BJ (cell line): Measurements from ENCODE around the gene IGSF6. TPM values are rescaled to one million over a fixed set of nuclear protein-coding genes. Genes with fewer than 3 reads are reported as not detected.

Source experiments
- CTCF ChIA-PET: fragments of 350-600 bp; formaldehyde crosslinking; extraction: SDS; loops from one replicate; lab custom pipeline; 2021; ENCODE audit warnings: antibody characterized with exemption, inconsistent platforms; lab: Yijun Ruan, JAX
- POLR2A ChIA-PET: fragments of 300-600 bp; sonication (Branson Sonifier 250); formaldehyde crosslinking; extraction: SDS; loops from one replicate; lab custom pipeline; 2021; ENCODE audit warnings: antibody characterized with exemption; lab: Charles Lee
- DNase-seq: peaks from one replicate; pipeline ENCODE4 v3.0.0-alpha.2; 2011; ENCODE audit warnings: low read depth
- H3K27me3 ChIP-seq: 2 replicates; pipeline ENCODE4 v1.6.0; 2011; ENCODE audit warnings: low read length; ENCODE audit not compliant: control insufficient read depth, insufficient read depth
- H3K36me3 ChIP-seq: 2 replicates; pipeline ENCODE4 v1.5.1; 2011; ENCODE audit warnings: low read length; ENCODE audit not compliant: control insufficient read depth, insufficient read depth
- H3K4me3 ChIP-seq: 2 replicates; pipeline ENCODE4 v1.5.1; 2011; ENCODE audit warnings: low read depth, mild to moderate bottlenecking, control low read depth, low read length
- polyA plus RNA-seq: library from polyadenylated mRNA; depleted of rRNA; stranded (reverse); fragments of >200 nt; gene quantifications from 2 replicates; pipeline ENCODE4 v1.2.3, GENCODE V29; 2011
- TF ChIP-seq, protein P1 (sequence below): IDR thresholded peaks from 2 replicates; pipeline ENCODE4 v1.5.1; 2011; ENCODE audit warnings: low read depth, mild to moderate bottlenecking, control low read depth, inconsistent platforms, low read length, moderate library complexity; ENCODE audit not compliant: insufficient read depth

Gene IGSF6
- polyA plus RNA-seq, 1 experiment: not detected

DNA sequence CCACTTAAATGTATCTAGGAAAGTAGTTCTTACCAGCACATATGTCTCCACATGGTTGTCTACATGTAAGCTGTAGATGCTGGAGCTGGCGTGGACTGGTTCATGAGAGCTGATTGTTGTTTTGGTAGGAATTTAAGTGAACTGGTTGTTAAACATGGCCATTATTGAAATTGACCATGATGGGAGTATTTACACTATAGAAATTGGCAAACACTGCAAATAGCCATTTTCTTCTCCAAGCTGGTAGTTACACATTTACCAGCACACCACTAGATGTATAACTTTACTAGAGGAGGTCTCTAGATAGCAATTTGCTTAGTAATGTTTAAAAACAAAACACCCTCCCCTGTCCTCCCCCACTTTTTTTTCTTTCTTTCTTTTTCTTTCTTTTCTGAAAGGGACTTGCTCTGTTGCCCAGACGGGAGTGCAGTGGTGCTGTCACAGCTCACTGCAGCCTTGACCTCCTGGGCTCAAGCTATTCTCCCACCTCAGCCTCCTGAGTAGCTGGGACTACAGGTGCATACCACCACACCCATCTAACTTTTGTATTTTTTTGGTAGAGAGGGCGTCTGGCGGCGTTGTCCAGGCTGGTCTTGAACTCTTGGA is 24.2 kb downstream of the IGSF6 start:
- no peaks in the 10 kb centered on the region for H3K27me3 ChIP-seq
- ChIA-PET CTCF (interaction anchor here (1.0 kb wide), 1 partner anchor 42 kb away, joined by 3 read pairs; no protein-coding TSS in a partner anchor), POLR2A (no interaction called here)
- TF ChIP-seq, protein P1, sequence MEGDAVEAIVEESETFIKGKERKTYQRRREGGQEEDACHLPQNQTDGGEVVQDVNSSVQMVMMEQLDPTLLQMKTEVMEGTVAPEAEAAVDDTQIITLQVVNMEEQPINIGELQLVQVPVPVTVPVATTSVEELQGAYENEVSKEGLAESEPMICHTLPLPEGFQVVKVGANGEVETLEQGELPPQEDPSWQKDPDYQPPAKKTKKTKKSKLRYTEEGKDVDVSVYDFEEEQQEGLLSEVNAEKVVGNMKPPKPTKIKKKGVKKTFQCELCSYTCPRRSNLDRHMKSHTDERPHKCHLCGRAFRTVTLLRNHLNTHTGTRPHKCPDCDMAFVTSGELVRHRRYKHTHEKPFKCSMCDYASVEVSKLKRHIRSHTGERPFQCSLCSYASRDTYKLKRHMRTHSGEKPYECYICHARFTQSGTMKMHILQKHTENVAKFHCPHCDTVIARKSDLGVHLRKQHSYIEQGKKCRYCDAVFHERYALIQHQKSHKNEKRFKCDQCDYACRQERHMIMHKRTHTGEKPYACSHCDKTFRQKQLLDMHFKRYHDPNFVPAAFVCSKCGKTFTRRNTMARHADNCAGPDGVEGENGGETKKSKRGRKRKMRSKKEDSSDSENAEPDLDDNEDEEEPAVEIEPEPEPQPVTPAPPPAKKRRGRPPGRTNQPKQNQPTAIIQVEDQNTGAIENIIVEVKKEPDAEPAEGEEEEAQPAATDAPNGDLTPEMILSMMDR: no peak
- no peak for DNase-seq
- peaks cover 5% of the 10 kb centered on the region; the same call in 1 of the 2 replicates for H3K36me3 ChIP-seq
- H3K4me3 ChIP-seq: no peak overlapping the region

DNA sequence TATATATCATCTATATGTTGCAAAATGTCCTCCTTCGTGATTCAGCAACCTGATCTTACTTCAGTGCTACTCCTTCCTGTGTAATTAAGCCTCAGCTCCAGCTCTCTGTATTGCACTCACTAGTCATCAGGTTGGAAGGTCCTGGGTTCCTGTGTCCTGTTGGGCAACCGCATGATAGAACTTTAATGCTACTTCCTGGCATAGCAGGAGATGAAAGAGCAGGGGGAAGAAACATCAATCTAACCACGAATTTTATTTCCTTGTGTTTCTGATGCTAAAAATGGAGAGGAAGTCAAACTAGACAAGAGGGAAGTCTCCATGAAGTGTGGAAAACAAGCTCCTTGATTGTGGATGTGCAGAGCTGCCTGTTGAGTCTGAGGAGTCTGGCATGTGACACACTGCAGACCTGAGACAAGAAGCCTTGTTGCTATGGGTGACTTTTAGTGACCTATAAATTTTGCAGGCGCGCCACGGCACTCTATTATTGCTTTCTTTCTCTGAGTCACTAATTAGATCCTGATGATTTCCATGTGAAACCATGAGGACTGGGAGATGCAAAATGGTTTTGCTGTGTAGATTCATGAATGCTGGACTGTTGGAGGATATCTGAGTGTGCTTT is 25.6 kb downstream of the IGSF6 start:
- peak; percentile 95 for DNase-seq
- ChIA-PET POLR2A (interaction anchor here (0.6 kb wide), 1 partner anchor 1215 kb away, joined by 3 read pairs; no protein-coding TSS in a partner anchor), CTCF (interaction anchor here (1.5 kb wide), 1 partner anchor 32 kb away, joined by 4 read pairs; no protein-coding TSS in a partner anchor)
- Histone ChIP-seq H3K27me3 (no peaks in the 10 kb centered on the region), H3K4me3 (no peak overlapping the region), H3K36me3 (peaks cover 5% of the 10 kb centered on the region; the same call in 1 of the 2 replicates)
- TF ChIP-seq, protein P1: no peak

DNA sequence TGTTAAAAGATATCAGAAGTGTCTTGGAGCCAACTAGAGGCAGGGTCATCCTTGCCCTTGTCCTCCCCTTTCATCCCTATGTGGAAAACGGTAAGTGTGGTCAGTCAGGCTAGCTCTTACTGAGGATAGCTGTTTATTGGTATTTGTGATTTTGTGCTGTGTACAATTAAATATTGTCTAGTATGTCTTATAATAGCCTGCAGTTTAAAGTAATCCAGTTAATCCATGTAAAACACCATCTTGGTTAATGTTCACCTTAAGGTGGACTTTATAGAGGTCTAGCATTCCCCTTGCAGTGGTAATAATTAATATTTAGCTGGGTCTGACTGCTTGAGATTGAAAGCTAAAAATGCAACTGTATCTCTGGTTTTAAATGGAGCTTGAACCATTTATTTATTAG is 27.4 kb downstream of the IGSF6 start:
- Histone ChIP-seq H3K27me3 (no peaks in the 10 kb centered on the region), H3K36me3 (peaks cover 2% of the 10 kb centered on the region; the same call in 1 of the 2 replicates), H3K4me3 (no peak overlapping the region)
- ChIA-PET POLR2A (no interaction called here), CTCF (interaction anchor here (1.2 to 1.5 kb wide), 3 partner anchors 14 to 31 kb away, joined by 3 to 5 read pairs (median 4); no protein-coding TSS in a partner anchor)
- DNase-seq: no peak
- TF ChIP-seq, protein P1: no peak

DNA sequence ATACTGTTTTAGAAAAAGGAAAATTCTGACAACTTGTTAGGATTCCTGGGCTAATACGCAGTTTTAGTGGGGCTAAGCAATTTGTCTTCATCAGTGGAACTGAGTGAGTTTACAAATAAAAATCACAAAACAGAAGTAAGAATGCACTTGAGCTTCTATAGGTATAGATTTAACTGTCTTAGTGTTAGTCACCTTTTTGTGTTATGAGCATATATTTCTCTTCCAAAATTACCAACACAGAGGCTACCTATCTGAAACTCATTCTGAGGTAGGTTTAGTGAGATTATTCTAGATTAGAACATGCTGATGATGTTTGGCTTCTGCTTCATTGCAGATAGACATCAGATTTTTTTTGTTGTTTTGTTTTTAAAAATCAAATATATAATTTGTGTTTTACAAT is 29.9 kb downstream of the IGSF6 start:
- TF ChIP-seq, protein P1: no peak
- CTCF ChIA-PET: interaction anchor here (1.1 kb wide), 2 partner anchors 34 to 38 kb away, joined by 3 to 6 read pairs; no protein-coding TSS in a partner anchor
- POLR2A ChIA-PET: no interaction called here
- Histone ChIP-seq H3K27me3 (no peaks in the 10 kb centered on the region), H3K4me3 (no peak overlapping the region), H3K36me3 (no peaks in the 10 kb centered on the region)
- DNase-seq: no peak

DNA sequence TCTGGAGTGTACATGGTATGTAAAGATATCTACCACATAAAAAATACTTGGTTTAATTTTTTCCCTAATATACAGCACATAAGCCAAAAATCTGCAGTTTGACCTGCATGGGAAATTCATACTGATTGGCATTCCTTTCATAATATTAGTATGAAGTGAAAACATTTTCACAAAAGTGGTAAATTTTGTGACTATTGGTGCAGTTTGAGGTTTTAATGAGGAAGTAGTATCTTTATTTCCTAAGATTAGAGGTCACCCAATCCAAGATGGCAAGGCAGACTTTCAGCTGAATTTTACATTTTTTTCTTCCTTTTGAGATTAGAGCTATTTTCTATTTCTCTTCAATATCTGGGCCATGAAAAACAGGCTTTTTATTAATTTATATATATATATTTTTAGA is 31.8 kb downstream of the IGSF6 start:
- POLR2A ChIA-PET: no interaction called here
- DNase-seq: no peak
- Histone ChIP-seq H3K4me3 (no peak overlapping the region), H3K27me3 (no peaks in the 10 kb centered on the region), H3K36me3 (no peaks in the 10 kb centered on the region)
- TF ChIP-seq, protein P1: no peak
- CTCF ChIA-PET: interaction anchor here (0.8 to 1.3 kb wide), 2 partner anchors 15 to 37 kb away, joined by 3 read pairs; no protein-coding TSS in a partner anchor
